HUDEP-2 (cell line): Measurements from ENCODE around the gene GALNT5.

ENCODE experiments used
- DNase-seq, 76 experiments: peaks; one replicate each; lab custom pipeline; 2025; ENCODE audit not compliant: unreplicated experiment in 76 of 76; lab: John Stamatoyannopoulos, UW

The GALNT5 gene

GRCh38 chr2:157362627-157363026 is 105.1 kb downstream of the GALNT5 start:
- no peak for DNase-seq

GRCh38 chr2:157363612-157364101 is 106.2 kb downstream of the GALNT5 start:
- no peak for DNase-seq
